ENCODE results near the gene TMEFF2.

TMEFF2 gene

DNA sequence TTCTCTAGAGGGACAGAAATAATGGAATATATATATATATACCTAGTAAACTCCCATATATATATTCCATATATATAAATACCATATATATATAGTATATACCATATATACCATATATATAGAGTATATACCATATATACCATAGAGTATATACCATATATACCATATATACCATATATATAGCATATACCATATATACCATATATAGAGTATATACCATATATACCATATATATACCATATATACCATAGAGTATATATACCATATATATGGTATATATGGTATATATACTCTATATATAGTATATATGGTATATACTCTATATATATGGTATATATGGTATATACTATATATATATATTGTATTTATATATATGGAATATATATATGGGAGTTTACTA lies 285.9 kb downstream of the TMEFF2 start:
- TF ChIP-seq, protein P1, sequence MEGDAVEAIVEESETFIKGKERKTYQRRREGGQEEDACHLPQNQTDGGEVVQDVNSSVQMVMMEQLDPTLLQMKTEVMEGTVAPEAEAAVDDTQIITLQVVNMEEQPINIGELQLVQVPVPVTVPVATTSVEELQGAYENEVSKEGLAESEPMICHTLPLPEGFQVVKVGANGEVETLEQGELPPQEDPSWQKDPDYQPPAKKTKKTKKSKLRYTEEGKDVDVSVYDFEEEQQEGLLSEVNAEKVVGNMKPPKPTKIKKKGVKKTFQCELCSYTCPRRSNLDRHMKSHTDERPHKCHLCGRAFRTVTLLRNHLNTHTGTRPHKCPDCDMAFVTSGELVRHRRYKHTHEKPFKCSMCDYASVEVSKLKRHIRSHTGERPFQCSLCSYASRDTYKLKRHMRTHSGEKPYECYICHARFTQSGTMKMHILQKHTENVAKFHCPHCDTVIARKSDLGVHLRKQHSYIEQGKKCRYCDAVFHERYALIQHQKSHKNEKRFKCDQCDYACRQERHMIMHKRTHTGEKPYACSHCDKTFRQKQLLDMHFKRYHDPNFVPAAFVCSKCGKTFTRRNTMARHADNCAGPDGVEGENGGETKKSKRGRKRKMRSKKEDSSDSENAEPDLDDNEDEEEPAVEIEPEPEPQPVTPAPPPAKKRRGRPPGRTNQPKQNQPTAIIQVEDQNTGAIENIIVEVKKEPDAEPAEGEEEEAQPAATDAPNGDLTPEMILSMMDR (IDR thresholded peaks at IDR 0.05): no peak
- no peaks in the 10 kb centered on the region for H3K36me3 ChIP-seq (ENCODE audit: control insufficient read depth, insufficient read depth, low read length)
- no peaks in the 10 kb centered on the region for H3K9me3 ChIP-seq (ENCODE audit: control insufficient read depth, low read length)
- no peak overlapping the region for H3K4me2 ChIP-seq (ENCODE audit: low read length)
- H3K27ac ChIP-seq: no peak overlapping the region
- no peak overlapping the region for H3K4me3 ChIP-seq (ENCODE audit: low read depth, low read length)
- H2AFZ ChIP-seq: no peak overlapping the region
- H3K4me1 ChIP-seq: no peaks in the 10 kb centered on the region
- no peak overlapping the region for H3K9ac ChIP-seq
- no peaks in the 10 kb centered on the region for H3K79me2 ChIP-seq
- H3K27me3 ChIP-seq (ENCODE audit: control insufficient read depth, insufficient read depth, low read length): no peaks in the 10 kb centered on the region

DNA sequence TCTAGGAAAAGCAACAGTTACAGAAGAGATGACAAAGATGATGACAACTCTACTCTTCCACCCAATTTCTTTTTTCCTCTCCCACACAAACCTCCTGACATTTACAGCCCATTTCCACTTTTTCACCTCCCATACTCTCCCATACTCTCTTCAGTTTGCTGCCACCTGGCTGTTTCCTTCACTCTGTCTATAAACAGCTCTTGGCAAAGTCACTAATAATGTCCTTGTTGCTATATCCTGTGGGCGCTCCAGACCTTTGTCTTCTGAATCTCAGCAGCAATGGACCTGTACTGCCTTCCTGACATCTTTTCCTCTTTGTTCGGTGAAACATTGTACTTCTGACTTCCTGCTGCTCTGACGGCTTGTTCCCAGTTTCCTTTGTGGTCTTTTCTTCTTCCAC lies 287.2 kb downstream of the TMEFF2 start:
- H3K4me1 ChIP-seq: no peaks in the 10 kb centered on the region
- no peak overlapping the region for H2AFZ ChIP-seq
- H3K9ac ChIP-seq: no peak overlapping the region
- TF ChIP-seq, protein P1 (IDR thresholded peaks at IDR 0.05): no peak
- no peaks in the 10 kb centered on the region for H3K27me3 ChIP-seq (ENCODE audit: control insufficient read depth, insufficient read depth, low read length)
- H3K27ac ChIP-seq: no peak overlapping the region
- H3K4me3 ChIP-seq (ENCODE audit: low read depth, low read length): no peak overlapping the region
- no peaks in the 10 kb centered on the region for H3K9me3 ChIP-seq (ENCODE audit: control insufficient read depth, low read length)
- H3K4me2 ChIP-seq (ENCODE audit: low read length): no peak overlapping the region
- H3K36me3 ChIP-seq (ENCODE audit: control insufficient read depth, insufficient read depth, low read length): no peaks in the 10 kb centered on the region
- no peaks in the 10 kb centered on the region for H3K79me2 ChIP-seq

DNA sequence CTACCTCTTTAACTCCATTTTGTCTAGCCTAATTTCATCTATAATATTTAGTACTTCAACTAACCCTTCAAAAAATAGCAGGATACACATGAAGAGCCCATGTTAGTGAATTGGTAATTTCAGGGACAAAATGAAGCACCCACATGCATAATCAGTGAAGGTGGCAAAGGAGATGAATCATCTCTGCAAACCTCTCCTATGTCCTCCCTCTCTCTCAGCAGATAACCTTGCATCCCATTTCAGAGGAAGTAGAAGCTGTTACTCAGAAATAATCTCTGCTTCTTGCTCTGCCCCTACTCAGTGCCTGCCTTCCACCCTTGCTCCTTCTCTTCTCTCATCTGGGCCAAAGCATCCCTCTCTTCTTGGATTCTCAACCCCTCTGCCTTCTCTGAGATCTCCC lies 287.6 kb downstream of the TMEFF2 start:
- Histone ChIP-seq H2AFZ (no peak overlapping the region), H3K4me1 (no peaks in the 10 kb centered on the region), H3K36me3 (ENCODE audit: control insufficient read depth, insufficient read depth, low read length) (no peaks in the 10 kb centered on the region), H3K27me3 (ENCODE audit: control insufficient read depth, insufficient read depth, low read length) (no peaks in the 10 kb centered on the region), H3K4me2 (ENCODE audit: low read length) (no peak overlapping the region), H3K9ac (no peak overlapping the region), H3K27ac (no peak overlapping the region), H3K9me3 (ENCODE audit: control insufficient read depth, low read length) (no peaks in the 10 kb centered on the region), H3K4me3 (ENCODE audit: low read depth, low read length) (no peak overlapping the region), H3K79me2 (no peaks in the 10 kb centered on the region)
- TF ChIP-seq, protein P1 (IDR thresholded peaks at IDR 0.05): no peak

DNA sequence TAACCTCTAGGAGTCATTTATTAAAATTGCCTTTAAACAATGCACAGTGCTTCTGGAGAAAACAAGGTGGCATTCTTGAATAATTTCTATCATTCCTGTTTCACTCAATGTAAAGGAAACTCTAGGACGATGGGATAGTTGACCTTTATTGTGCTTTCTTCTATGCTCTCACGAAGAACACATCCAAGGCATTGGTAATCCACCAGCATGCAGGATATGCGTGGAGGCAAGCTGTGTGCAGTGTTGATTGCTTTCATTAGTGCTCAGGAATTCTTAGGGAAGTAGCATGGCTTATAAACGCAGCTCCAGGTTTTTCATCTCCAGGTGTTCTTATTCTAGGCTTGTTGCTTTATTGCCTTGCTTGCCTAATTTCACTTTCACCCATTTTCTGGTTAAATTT lies 289.4 kb downstream of the TMEFF2 start:
- TF ChIP-seq, protein P1 (IDR thresholded peaks at IDR 0.05): no peak
- H3K27me3 ChIP-seq (ENCODE audit: control insufficient read depth, insufficient read depth, low read length): no peaks in the 10 kb centered on the region
- no peaks in the 10 kb centered on the region for H3K36me3 ChIP-seq (ENCODE audit: control insufficient read depth, insufficient read depth, low read length)
- H3K4me3 ChIP-seq (ENCODE audit: low read depth, low read length): no peak overlapping the region
- no peaks in the 10 kb centered on the region for H3K9me3 ChIP-seq (ENCODE audit: control insufficient read depth, low read length)
- no peak overlapping the region for H3K9ac ChIP-seq
- no peaks in the 10 kb centered on the region for H3K79me2 ChIP-seq
- H3K4me2 ChIP-seq (ENCODE audit: low read length): no peak overlapping the region
- no peak overlapping the region for H3K27ac ChIP-seq
- no peak overlapping the region for H2AFZ ChIP-seq
- no peaks in the 10 kb centered on the region for H3K4me1 ChIP-seq

DNA sequence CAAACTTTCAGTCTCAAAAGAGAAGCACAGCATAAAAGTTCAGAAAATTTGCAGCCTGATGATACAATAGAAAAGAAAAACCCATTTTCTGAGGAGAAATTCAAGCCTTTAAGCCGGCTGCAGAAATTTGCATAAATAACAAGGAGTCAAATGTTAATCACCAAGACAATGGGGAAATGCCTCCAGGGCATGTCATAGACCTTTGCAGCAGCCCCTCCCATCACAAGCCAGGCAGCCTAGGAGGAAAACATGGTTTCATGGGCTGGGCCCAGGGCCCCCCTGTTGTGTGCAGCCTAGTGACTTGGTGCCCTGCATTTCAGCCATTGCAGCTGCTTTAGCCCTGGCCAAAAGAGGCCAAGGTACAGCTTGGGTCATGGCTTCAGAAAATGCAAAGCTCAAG lies 293.7 kb downstream of the TMEFF2 start:
- no peak overlapping the region for H2AFZ ChIP-seq
- H3K4me2 ChIP-seq (ENCODE audit: low read length): no peak overlapping the region
- H3K27ac ChIP-seq: no peak overlapping the region
- H3K27me3 ChIP-seq (ENCODE audit: control insufficient read depth, insufficient read depth, low read length): no peaks in the 10 kb centered on the region
- no peaks in the 10 kb centered on the region for H3K36me3 ChIP-seq (ENCODE audit: control insufficient read depth, insufficient read depth, low read length)
- H3K79me2 ChIP-seq: no peaks in the 10 kb centered on the region
- H3K4me1 ChIP-seq: no peaks in the 10 kb centered on the region
- TF ChIP-seq, protein P1 (IDR thresholded peaks at IDR 0.05): no peak
- no peak overlapping the region for H3K9ac ChIP-seq
- H3K4me3 ChIP-seq (ENCODE audit: low read depth, low read length): no peak overlapping the region
- H3K9me3 ChIP-seq (ENCODE audit: control insufficient read depth, low read length): no peaks in the 10 kb centered on the region
